ENCODE measurements around the gene MCTP1.

The MCTP1 gene

DNA sequence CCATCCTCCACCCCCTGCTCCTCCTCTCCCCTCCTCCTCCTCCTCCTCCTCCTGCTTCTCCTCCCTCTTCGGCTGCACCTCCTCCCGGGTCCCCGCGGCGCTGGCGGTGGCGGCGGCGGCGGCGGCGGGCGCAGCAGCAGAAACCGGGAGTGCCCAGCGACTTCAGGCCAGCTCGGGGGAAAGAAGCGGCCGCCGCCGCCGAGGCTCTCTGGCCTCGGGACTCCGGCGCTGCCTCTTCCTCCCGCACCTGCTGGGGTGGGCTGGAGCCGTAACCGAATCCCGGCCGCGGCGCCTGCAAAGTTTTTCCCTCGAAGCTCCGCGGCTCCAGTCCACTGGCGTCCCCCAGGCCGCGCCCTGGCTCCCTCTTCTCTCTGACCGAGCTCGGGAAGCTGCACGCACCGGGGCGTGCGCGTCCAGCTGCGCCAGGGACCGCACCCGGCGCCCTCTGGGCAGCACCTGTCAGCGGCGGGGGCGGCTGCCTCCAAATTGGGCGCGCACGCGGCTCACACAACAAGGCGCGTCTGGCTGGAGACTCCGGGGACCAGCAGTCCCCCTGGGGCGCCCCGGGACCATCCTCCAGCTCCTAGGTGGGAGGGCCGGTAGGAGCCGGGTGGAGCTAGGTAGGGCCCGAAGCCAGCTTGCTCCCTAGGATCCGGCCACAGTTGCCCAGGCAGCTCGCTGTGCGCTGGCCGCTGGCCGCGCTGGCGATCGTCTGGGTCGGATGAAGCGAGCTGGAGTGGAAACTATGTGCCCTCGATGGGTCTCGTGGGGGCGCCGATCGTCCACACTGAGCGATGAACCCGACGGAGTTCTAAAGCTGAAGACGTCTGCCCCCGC lies at the start of gene MCTP1:
Gene MCTP1 (minus strand): TSS at position 523 of the 837 bp plus-strand sequence.
- no peak for DNase-seq (ENCODE audit: low read depth)

DNA sequence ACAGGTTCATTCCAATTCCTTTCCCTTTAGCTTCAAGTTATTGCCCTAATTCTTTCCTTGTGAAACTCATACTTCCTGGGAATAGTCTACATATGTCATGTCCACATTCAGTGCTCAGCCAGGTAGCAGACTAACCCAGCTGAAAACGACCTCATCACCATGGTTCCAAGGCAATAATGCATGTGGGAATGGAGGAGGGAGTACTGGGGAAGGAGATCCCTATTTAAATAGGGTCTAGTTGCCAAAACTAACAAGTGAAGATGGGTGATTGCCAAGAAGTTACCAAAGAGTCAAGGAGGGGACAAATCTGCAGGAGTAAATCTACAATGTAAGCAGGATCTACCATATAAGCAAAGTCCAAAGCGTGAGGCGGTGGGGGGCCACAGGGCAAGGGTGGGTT lies 47.3 kb upstream of the MCTP1 start:
- DNase-seq (ENCODE audit: low read depth): no peak

DNA sequence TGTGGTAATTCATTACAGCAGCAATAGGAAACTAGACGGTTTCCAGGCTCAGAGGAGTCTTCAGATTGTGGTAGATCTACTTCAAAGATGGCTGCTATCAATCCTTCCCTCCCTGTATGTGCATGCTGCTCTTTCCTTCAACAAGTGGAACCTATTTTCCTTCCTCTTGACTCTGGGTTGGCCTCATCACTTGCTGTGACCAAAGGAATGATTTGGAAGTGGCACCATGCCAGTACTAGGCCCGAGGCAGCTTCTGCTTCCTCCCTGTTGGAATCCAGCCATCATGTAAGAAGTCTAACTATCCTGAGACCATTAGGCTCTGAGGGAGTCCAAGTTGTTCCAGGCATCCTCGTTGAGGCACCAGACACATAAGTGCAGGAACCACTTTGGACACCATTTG lies 46.5 kb upstream of the MCTP1 start:
- DNase-seq (ENCODE audit: low read depth): peak; percentile 40

DNA sequence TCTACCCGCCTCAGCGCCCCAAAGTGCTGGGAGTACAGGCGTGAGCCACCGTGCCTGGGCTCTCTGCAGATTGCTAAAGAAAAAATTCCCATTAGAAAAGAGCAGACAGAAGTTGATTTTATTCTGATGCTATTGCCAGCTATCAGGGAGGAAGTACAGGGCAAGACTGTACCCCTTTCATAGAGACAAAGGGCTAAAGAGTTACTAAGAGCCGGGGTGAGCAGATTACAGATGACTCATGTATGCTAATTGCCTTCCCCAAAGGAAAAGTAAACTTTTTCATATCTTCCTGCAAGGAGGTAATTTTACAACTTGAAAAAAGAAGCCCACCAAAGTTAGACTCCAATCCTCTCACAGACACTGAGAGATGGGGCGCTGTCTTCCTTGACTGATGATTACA lies 42.3 kb upstream of the MCTP1 start:
- DNase-seq (ENCODE audit: low read depth): no peak

DNA sequence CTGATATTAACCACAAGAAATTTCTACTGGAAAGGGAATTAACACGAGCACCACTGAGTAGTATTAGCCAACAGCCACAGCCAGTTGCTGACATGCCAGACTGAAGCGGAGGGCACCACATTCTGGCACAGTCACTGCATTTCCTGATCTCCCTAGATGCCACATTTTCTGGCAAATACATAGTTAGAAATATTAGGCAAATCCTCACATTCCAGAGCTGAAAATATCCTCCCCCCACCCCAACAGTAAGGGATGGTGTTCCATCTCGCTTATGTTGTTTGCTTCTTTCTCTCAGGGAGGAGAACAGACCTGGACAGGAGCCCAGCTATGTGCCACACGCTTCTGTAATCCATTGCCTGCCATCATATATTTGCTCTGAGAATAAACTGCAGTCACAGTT lies 32.8 kb upstream of the MCTP1 start:
- no peak for DNase-seq (ENCODE audit: low read depth)

DNA sequence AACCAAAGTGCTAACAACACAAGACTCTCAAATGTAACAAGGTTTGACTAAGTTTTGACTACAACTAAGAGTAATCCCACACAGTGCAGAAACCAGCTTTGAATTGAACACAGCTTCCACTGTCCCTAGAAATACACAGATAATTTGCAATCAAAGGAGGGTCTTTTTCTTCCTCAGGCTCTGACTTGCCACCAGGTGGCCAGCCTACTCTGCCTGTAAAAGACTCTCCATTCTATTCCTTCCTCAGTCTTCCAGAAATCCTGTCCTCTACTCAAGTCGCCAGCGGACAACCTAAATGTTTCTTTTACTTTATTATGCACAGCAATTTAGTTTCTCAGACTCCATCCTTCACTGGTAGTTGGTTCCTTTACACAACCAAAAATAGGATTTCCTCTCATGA lies 32.2 kb upstream of the MCTP1 start:
- DNase-seq (ENCODE audit: low read depth): no peak

DNA sequence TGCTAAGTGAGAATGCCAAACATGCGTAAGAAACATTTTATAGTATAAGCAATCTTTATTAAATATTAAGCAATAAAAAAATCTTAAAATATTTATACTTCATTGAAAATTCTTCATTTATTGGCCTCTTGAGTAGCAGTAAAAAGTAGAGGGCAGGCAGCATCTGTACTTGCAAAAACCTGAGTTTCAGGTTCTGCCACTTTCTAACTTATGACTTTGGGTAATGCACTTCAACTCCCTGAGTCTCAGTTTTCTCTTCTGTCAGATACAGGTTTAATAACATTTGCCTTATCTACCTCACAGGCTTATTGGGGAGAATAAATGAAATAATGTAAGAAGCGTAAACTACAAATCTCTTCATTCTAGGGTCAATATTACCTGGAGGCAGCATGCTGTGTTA lies 19.8 kb upstream of the MCTP1 start:
- no peak for DNase-seq (ENCODE audit: low read depth)

DNA sequence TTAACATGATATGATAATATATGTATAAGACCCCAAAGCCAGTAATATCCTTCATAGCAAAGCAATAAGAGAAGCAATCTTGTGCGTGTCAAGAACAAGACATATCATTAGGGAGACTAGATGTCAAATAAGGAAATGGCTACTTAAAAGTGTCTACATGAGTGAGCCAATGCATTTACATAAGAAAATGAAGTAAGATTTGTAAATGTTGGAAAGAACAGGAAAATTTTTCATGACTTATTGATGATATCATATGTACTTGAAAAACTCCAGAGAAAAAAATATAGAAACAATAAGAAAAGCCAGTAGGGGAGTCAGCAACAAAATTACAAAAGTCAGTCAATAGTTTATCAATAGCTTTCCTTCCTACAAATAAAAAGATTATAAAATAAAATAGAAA lies 13.8 kb upstream of the MCTP1 start:
- DNase-seq (ENCODE audit: low read depth): no peak

DNA sequence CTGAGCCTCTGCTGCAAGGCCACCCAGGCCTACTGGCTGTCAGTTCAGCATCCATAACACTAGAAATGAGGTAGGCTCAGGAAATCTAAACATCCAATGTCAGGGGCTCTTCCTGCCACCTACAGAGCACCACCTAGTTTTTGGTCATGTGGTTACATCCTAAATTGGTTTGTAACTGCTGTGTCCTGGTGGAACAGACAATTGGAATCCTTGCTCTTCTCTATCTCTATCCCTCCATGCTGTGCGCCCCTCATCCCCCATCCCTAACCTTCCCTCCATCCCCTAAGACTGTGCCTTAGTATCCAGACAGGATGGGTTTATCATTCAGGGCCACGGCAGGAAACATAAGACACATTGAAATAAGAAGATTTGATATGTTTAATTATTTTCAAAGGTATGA lies 11.4 kb upstream of the MCTP1 start:
- DNase-seq (ENCODE audit: low read depth): no peak

DNA sequence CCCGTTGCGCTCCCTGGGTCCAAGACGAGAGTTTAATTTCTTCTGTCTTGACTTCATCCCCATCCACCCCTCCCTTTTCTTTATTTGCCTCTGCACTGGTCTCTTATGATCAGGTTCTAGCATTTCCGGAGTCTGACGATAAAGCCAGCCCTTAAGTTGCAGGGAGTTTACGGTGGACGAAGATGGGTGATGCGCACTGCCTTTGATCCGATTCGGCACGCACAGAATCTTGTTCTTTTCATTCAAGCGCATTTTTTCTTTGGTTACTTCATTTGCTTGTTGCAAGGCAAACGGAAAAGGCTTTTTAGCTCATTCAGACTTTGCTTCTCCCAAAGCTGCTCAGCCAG lies 488 bp upstream of the MCTP1 start:
- no peak for DNase-seq (ENCODE audit: low read depth)

DNA sequence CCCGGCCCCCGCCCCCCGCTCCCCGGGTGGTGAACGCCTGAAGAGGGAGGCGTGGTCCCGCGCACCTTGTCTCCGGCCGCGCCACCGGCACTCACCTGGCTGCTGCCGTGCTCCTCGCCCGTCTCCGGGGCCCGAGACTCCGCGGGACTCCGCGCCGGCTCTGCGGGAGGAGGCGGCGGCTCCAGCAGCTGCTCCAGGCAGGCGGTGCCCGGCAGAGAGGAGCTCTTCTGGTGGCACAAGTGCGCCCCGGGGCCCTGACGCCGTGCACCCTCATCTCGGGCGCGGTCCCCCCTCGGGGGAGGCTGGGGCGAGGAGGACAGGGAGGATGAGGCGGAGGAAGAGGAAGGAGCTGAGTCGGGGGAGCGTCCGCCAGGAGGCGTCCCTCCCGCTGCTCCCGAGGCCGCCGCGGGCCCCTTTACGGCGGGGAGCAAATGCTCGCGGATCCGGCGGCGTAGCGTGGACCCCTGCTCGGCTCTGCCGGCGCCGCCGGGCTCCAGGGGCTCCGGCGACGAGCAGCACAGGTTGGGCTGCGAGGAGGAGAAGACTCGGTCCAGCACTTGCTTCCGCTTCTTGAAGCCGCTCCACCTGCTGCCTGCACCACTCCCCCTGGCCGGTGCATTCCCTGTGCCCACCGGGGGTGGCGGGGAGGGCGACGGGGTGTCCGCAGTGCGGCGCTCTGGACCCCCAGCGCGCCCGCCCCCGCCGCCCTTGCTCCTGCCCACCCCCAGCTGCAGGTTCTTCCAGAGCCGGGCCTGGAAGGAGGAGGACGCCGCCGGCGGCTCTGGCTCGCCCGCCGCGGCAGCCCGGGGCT lies 928 bp downstream of the MCTP1 start:
- no peak for DNase-seq (ENCODE audit: low read depth)

DNA sequence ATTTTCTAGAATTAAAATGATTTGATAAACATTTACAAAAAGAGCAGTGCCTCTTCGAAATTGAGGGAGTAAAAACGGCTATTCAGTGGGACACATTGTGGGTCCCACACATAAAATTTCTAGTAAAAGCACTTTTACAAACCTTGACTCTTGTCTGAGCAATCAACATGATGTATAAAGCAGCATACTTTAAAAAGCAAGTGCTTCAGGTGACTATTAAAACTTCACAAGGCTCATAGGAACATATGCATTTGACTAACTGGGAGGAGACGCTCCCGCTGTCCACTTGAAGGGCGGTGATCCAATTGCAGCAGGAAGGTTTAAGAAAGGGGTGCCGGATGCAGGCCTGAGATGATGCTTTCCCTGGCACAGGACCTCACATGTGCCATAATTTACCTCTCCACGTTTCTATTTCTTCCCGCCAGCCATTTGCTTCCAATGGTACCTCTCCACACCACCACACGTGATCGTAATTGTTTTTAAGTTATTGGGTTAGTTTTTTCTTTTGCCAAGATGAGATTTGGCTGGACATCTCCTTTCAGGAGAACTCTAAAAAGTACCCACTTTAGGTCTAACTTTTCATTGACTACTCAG lies 1.8 kb downstream of the MCTP1 start:
- DNase-seq (ENCODE audit: low read depth): no peak

DNA sequence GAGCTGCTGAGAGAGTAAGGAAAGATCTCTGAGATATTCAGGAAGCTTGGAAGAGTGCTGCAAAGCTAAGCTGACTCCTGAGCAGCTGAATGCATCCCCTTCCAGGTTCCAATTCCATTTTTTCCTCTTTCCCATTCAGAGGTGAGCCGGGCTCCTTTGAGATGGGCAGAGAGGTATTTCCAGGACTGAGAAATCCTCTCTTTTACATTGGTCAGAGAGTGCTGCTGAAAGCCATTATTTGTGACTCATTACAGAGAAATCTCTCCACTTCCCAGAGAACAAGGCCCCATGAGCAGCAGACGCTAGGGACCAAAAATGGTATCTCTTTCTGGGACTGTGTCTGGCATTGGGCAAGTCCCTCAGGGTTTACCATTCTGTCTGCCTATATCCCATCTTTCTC lies 3.7 kb downstream of the MCTP1 start:
- DNase-seq (ENCODE audit: low read depth): no peak

DNA sequence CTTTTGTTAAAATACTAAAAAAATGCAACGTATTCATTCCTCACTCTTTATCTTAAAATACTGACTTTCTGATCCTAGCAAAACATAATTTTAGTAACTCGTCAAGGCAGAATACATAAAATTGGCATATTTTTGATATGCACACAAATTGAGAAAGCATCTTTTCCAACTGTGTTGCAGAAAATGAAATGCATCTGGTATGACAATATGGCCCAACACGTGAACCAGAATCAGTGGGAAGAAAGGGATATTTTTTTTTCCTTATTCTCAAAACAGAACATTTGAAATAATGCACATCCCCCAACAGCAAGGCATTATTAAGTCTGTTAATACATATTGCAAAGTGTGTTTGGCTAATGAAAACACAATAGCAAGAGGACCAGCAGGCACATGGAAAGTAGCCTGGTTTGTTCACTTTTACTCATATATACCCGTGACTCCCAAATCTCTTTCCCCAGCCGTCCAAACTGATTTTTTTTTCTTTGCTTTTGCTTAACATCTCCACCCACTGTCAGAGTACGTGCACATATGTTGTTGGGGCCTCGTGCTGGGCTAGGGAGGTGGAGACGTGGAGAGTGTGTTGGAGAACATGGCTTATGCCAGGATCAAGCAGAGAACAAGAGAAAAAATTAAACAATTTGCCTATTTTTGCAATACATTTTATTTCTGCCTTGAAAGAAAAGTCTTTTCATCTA lies 4.3 kb downstream of the MCTP1 start:
- no peak for DNase-seq (ENCODE audit: low read depth)

DNA sequence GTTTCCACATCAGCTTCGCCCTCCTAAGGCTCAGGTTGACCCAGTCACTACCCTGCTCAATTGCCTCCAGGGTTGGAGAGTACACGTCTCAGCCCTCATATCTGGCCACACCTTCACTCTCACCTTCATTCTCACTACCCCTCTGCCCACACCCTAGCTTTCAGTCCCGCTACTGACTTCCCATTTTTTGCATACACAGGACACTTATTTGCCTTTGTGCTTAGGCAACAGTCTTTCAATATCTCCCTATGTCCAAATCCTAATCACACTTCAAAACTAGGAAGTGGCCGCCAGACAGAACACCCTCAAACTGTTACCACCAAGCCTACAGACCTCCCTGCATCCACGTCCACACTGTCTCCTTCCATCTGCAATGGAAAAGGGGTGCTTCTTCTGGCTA lies 10.9 kb downstream of the MCTP1 start:
- no peak for DNase-seq (ENCODE audit: low read depth)

DNA sequence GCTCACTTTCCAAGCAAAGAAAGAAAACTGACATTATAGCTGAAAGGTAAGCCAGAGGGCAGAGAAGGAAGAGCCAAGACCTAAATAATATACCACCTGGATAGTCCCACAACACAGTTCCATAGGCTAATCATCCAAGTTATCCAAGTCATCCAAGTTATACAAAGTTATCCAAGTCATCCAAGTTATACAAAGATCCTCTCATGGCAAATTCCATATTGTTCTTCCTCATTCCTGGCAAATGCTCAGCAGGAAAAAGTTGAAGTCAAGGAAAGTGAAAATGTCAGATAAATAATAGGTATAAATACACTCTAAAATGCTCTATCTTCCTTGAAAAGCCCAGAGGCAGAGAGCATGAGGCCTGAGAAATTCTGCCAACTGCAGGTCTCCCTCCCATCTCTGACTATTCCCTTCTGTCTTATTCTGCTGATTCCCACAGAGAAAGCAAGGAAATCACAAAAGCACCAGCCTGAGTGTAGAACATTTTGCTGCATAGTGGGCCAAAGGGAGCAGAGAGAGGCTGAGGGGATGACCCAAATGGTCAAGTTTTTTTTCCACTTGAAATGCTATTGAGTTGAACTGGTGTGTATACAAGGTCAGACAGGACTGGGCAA lies 12.5 kb downstream of the MCTP1 start:
- DNase-seq (ENCODE audit: low read depth): no peak

DNA sequence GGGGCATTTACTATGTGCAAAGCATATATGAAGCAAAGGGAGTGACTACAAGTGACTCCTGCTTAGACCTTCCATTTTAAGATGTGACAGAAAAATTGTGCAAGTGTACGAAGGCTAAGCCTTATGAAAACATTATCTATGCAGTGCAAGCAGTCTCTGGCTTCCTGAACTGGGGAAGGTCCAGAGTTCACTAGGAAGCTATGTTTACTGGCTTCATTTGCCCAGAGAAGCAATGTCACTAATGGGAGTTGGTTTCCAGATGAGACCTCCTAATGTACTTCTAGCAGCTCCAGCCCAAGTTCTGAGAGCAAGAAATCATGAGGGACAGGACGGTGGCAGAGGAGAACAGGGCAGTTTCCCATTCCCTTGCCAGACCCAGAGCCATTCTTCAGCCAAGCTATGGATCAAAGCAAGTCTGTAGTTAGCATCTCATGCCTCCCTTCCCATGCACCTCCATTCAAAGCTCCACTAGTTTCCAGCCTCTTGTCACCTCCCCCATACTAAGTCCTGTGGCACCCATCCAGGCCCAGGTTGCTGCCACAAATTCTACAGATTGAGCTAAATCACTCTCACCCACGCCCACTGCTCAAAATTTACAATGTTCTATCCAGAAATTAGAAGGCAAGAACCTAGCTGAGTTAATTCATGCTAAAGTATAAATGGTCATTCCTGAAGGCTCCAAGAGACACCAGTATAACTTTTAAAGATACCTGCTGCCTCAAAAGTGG lies 21.8 kb downstream of the MCTP1 start:
- no peak for DNase-seq (ENCODE audit: low read depth)

DNA sequence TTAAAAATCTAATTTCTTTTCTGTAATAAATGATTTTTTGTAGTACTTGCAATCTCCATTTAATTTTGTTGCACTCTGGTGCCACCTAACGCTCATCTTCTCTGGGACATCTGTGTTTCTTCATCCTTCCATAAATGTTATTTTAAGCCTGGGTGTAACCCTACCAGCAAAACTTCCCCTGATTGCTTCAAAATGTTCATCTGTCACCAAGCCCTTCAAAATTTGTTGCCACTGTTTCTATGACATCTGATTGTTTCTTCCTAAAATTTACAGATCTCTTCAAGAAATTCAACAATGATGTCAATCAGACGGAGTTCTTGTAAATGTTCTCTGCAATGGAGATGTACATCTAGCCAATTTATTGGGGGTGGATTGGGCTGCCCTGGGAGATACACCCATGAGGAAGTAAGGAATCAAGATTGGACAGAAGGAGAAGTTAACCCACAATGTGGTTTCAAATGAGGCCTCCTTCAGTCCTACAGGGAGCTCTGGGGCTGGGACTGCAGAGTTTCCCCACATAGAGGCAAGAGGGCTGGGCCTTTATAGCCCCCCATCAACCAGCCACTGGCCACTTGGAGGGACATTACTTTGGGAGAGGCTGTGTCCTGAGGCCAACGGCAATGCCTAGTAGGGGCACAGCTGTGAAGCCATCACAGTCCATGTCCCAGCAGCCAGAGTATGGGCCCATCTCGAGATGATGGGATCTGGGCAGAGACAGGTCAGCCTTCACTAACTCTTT lies 23.3 kb downstream of the MCTP1 start:
- DNase-seq (ENCODE audit: low read depth): peak; percentile 71

DNA sequence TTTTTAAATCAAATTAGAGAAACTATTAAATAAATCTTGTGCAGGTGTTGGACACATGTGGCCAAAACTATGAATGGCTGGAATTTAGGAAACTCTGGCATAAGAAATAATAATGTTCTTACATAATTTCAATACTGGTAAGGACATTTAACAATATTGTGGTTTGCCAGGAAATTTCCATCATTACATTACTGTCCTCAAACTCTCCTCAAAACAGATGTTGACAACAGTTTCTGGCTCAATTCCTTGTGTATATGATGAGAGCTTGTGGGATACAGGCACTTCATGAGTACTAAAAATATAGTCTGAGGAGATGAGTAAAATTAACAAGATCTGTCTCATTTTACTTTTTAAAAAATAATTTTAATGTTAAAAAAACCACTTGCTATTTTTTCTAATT lies 27.9 kb downstream of the MCTP1 start:
- DNase-seq (ENCODE audit: low read depth): no peak

DNA sequence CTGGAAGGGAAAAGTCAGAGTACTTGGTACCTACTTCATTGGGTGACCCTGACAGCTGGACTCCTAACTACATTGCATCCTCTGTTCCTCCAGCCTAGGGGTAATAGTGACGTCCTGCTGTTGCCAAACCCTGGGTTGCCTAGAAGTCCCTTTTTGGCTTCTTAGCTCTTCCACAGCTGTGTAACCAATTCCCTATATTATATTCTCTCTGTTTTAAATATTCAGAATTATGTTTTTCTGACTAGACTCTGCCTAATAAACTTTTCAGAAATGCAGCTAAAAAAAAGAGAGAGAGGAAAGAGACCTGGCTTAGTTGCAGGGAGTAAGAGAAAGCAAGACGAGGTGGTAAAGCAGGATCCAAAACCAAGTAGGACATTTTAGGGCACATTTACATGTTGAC lies 28.4 kb downstream of the MCTP1 start:
- no peak for DNase-seq (ENCODE audit: low read depth)

DNA sequence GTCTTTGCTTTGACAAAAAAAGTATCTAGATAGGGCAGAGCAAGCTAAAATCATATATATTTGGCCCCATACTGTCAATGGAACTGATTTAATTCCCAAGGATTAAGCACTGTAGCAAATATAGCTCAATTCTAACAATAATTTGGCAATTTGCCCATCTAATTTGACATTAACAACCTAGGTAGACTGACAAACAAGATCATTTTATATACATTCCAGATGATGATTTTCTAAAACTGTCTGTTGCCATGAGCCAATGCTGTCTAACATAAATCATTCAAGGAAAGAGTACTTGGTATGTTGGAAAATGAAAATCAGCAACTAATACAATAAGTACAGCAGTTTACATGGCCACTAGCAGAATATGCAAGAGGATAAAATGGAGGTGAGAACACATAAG lies 32.1 kb downstream of the MCTP1 start:
- DNase-seq (ENCODE audit: low read depth): no peak
